Left forelimb (tissue), 1 donor: ENCODE data around the gene IGF1R.

Experiments
- DNase-seq: peaks from one replicate; pipeline ENCODE4 v3.0.0-alpha.2; 2018; ENCODE audit warnings: low spot score

IGF1R gene

GRCh38 chr15:98796685-98797357 lies 148.5 kb downstream of the IGF1R start:
- DNase-seq = no peak

- DNase-seq = no peak
Observed at GRCh38 chr15:98798375-98798893, 150.1 kb downstream of the IGF1R start.

- DNase-seq = no peak
Observed at GRCh38 chr15:98799461-98800390, 151.4 kb downstream of the IGF1R start.

GRCh38 chr15:98800437-98801233 lies 152.3 kb downstream of the IGF1R start:
- DNase-seq = peak; percentile 81

GRCh38 chr15:98801234-98801561 lies 152.9 kb downstream of the IGF1R start:
- no peak for DNase-seq

- peak; percentile 23 for DNase-seq
Observed at GRCh38 chr15:98802187-98802586, 153.8 kb downstream of the IGF1R start.

- DNase-seq = no peak
Observed at GRCh38 chr15:98803228-98804056, 155.1 kb downstream of the IGF1R start.

GRCh38 chr15:98804057-98804380 lies 155.7 kb downstream of the IGF1R start:
- DNase-seq = no peak

GRCh38 chr15:98805434-98806274 lies 157.3 kb downstream of the IGF1R start:
- DNase-seq = no peak

- DNase-seq = no peak
Observed at GRCh38 chr15:98806275-98806895, 158.0 kb downstream of the IGF1R start.

- no peak for DNase-seq
Observed at GRCh38 chr15:98807262-98807661, 158.9 kb downstream of the IGF1R start.

GRCh38 chr15:98809273-98809672 lies 160.9 kb downstream of the IGF1R start:
- no peak for DNase-seq

- DNase-seq = no peak
Observed at GRCh38 chr15:98812716-98813446, 164.5 kb downstream of the IGF1R start.

GRCh38 chr15:98813951-98814350 lies 165.6 kb downstream of the IGF1R start:
- no peak for DNase-seq

GRCh38 chr15:98815207-98815606 lies 166.9 kb downstream of the IGF1R start:
- no peak for DNase-seq

GRCh38 chr15:98817745-98818144 lies 169.4 kb downstream of the IGF1R start:
- no peak for DNase-seq

- DNase-seq = no peak
Observed at GRCh38 chr15:98823012-98823458, 174.7 kb downstream of the IGF1R start.

- DNase-seq = no peak
Observed at GRCh38 chr15:98823616-98824015, 175.3 kb downstream of the IGF1R start.

- no peak for DNase-seq
Observed at GRCh38 chr15:98824595-98824994, 176.3 kb downstream of the IGF1R start.
